ENCODE measurements around the gene C4A. TPM values are rescaled to one million over a fixed set of nuclear protein-coding genes. Genes with fewer than 3 reads are reported as not detected.

Gene C4A
- total RNA-seq, 1 experiment from 2014 or later, result 4.3 TPM

DNA sequence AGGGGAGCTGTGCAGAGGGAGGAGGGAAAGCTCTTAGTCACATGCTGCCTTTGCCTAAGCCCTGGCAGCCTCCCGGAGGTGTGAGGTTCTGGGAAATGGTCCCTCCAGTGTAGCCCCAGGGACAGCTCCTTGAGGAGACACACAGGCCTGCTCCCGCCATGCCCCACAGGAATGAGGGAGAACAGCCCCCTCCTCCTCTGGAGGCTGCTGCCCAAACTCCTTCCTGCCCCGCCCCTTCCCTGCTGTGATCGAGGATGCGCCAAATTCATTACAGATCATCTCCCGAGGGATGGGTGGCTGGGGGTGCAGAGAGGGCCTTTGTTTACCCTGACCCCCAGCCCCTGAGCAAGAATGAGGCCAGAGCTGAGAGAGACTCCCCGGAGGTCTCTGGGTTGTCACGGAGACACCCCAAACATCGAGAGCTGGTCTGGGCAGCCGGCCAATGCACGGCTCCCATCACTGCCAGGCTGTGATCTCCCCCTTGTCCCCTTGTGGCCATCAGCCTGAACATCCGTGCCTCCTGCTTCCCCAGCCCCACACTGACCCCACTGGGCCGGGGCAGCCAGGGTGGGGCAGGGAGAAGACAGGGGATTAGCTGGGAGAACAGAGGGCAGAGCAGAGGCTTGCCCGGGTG is 64.7 kb downstream of the C4A start:
- no peaks in the 10 kb centered on the region for H3K79me1 ChIP-seq (ENCODE audit: insufficient read depth, low read depth, low read length, poor library complexity, severe bottlenecking)
- no peak overlapping the region for H4K5ac ChIP-seq (ENCODE audit: insufficient read length, low read depth, low read length)
- H3K18ac ChIP-seq (ENCODE audit: insufficient read length, low read depth, low read length), result no peak overlapping the region
- H3K23me2 ChIP-seq (ENCODE audit: insufficient read length, low read depth, low read length, poor library complexity, severe bottlenecking), result no peaks in the 10 kb centered on the region
- H4K91ac ChIP-seq (ENCODE audit: insufficient read length, low read depth, low read length), result no peak overlapping the region
- H2BK15ac ChIP-seq (ENCODE audit: low read depth, low read length), result no peak overlapping the region
- no peak overlapping the region for H3K4me2 ChIP-seq (ENCODE audit: insufficient read depth, insufficient read length, low read length)
- no peaks in the 10 kb centered on the region; a peak in 1 of 7 replicates for H3K36me3 Mint-ChIP-seq (ENCODE audit: insufficient read depth in 1 of 3, low read depth in 3 of 3)
- no peaks in the 10 kb centered on the region for H3K27me3 Mint-ChIP-seq (ENCODE audit: low read depth)
- H4K20me1 ChIP-seq (ENCODE audit: control insufficient read depth, insufficient read depth, insufficient read length), result no peaks in the 10 kb centered on the region
- H3K27me3 ChIP-seq (ENCODE audit: insufficient read depth, low read length), result no peaks in the 10 kb centered on the region
- no peak overlapping the region for H3K4me3 Mint-ChIP-seq
- H2BK20ac ChIP-seq (ENCODE audit: low read depth, low read length, poor library complexity, severe bottlenecking), result no peak overlapping the region
- TF ChIP-seq, protein P1, sequence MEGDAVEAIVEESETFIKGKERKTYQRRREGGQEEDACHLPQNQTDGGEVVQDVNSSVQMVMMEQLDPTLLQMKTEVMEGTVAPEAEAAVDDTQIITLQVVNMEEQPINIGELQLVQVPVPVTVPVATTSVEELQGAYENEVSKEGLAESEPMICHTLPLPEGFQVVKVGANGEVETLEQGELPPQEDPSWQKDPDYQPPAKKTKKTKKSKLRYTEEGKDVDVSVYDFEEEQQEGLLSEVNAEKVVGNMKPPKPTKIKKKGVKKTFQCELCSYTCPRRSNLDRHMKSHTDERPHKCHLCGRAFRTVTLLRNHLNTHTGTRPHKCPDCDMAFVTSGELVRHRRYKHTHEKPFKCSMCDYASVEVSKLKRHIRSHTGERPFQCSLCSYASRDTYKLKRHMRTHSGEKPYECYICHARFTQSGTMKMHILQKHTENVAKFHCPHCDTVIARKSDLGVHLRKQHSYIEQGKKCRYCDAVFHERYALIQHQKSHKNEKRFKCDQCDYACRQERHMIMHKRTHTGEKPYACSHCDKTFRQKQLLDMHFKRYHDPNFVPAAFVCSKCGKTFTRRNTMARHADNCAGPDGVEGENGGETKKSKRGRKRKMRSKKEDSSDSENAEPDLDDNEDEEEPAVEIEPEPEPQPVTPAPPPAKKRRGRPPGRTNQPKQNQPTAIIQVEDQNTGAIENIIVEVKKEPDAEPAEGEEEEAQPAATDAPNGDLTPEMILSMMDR (conservative IDR thresholded peaks at IDR 0.05), result 0 out of 3 replicates have a peak, but pooled peaks have one; percentile 19
- H2BK120ac ChIP-seq (ENCODE audit: low read depth, low read length, poor library complexity, severe bottlenecking), result no peak overlapping the region
- H3K27ac Mint-ChIP-seq, result no peak overlapping the region
- H2AK5ac ChIP-seq (ENCODE audit: insufficient read length, low read length), result no peak overlapping the region
- H3K27ac ChIP-seq (ENCODE audit: insufficient read length, low read depth, low read length), result no peak overlapping the region
- no peak overlapping the region for H3T11ph ChIP-seq (ENCODE audit: low read length)
- H3K9ac ChIP-seq (ENCODE audit: extremely low read depth, insufficient read length, low read length), result no peak overlapping the region
- H3K4me1 Mint-ChIP-seq, result peaks cover 2 to 11% of the 10 kb centered on the region in 2 experiments; a peak in 3 of 4 replicates
- no peak overlapping the region for H4K8ac ChIP-seq (replicated peaks; ENCODE audit: insufficient read length, low read depth, low read length)
- H2BK12ac ChIP-seq (ENCODE audit: insufficient read length, low read depth, low read length), result no peak overlapping the region
- no peaks in the 10 kb centered on the region for H3K9me3 Mint-ChIP-seq
- H2BK5ac ChIP-seq (ENCODE audit: insufficient read length, low read length), result no peak overlapping the region
- DNase-seq, result peak; percentile 56
- H3K23ac ChIP-seq (ENCODE audit: insufficient read length, low read depth, low read length), result no peak overlapping the region
- no peak overlapping the region for H2AFZ ChIP-seq (ENCODE audit: low read length)
- H3K4me1 ChIP-seq (ENCODE audit: insufficient read depth, low read length), result no peaks in the 10 kb centered on the region
- WGBS (ENCODE audit: extremely low coverage, insufficient read length, low lambda C conversion rate), result no CpG with 5 or more reads among the region's 14 CpGs
- no peak overlapping the region for H3K56ac ChIP-seq (ENCODE audit: insufficient read length, low read depth, low read length)
- no peaks in the 10 kb centered on the region for H3K9me3 ChIP-seq (ENCODE audit: control insufficient read depth, low read depth, low read length)
- H3K4ac ChIP-seq (ENCODE audit: low read depth, low read length), result no peak overlapping the region
- H3K14ac ChIP-seq (ENCODE audit: insufficient read depth, low read length), result no peak overlapping the region
- no peaks in the 10 kb centered on the region for H3K79me2 ChIP-seq (ENCODE audit: insufficient read depth, low read length)

Measured in H9 (cell line).